ENCODE data around the gene TEX29. TPM values are rescaled to one million over a fixed set of nuclear protein-coding genes. Genes with fewer than 3 reads are reported as not detected.

The TEX29 gene
- total and polyA plus RNA-seq, 2 donors (not counting 1 experiment from before 2014, with no cell fraction given), result 0.66 to 0.86 TPM

- H2AFZ ChIP-seq (ENCODE audit: insufficient read depth, low read depth, low read length, poor library complexity, severe bottlenecking), result no peak overlapping the region
- no peak overlapping the region for H3K9ac ChIP-seq (ENCODE audit: low read length)
- H3K9me3 ChIP-seq (ENCODE audit: control extremely low read depth in 1 of 3, control insufficient read depth in 2 of 3, insufficient read depth in 1 of 3, low read length in 2 of 3), result peaks cover 0 to 3% (median 0%) of the 10 kb centered on the region in 3 donors
- CTCF ChIA-PET, result no interaction called here
- no peak overlapping the region for H3K4me3 ChIP-seq (ENCODE audit: control extremely low read depth in 1 of 5, extremely low read depth in 1 of 5, insufficient read depth in 1 of 5, low read depth in 2 of 5, low read length in 4 of 5)
- H3K27ac ChIP-seq (ENCODE audit: low read length in 2 of 2), result no peak overlapping the region
- H4K20me1 ChIP-seq (ENCODE audit: control insufficient read depth, insufficient read depth, low read length, poor library complexity, severe bottlenecking), result no peaks in the 10 kb centered on the region
- no peak for DNase-seq
- Mint-ChIP-seq H3K27me3 (peaks cover 33% of the 10 kb centered on the region), H3K27ac (no peak overlapping the region), H3K4me1 (no peaks in the 10 kb centered on the region), H3K9me3 (ENCODE audit: insufficient read depth) (no peaks in the 10 kb centered on the region), H3K4me3 (no peak overlapping the region)
- H3K4me1 ChIP-seq (ENCODE audit: control insufficient read depth in 2 of 2, insufficient read depth in 2 of 2, low read length in 2 of 2), result no peaks in the 10 kb centered on the region
- H3K4me2 ChIP-seq (replicated peaks; ENCODE audit: low read depth, low read length, poor library complexity, severe bottlenecking), result no peak overlapping the region
- no peaks in the 10 kb centered on the region for H3K27me3 ChIP-seq (replicated peaks in 1 of 4; ENCODE audit: control extremely low read depth in 1 of 4, control insufficient read depth in 3 of 4, insufficient read depth in 4 of 4, low read length in 3 of 4)
- whole genome bisulfite sequencing (ENCODE audit: insufficient coverage), result 35% methylated on average over 2 of the region's 2 CpGs
- intact Hi-C loops (cut with micrococcal nuclease), result no loop called here
- H3K79me2 ChIP-seq (ENCODE audit: control insufficient read depth, insufficient read depth, low read length), result no peaks in the 10 kb centered on the region
- ATAC-seq (ENCODE audit: low read depth), result no peak
- no peaks in the 10 kb centered on the region for H3K36me3 ChIP-seq (replicated peaks in 1 of 2; ENCODE audit: control extremely low read depth in 1 of 2, control insufficient read depth in 1 of 2, extremely low read depth in 1 of 2, insufficient read depth in 2 of 2, low read length in 1 of 2)
- POLR2A ChIA-PET, result no interaction called here
- TF ChIP-seq EZH2 (IDR thresholded peaks at IDR 0.05; ENCODE audit: borderline replicate concordance, insufficient read depth, low read depth, low read length, poor library complexity, severe bottlenecking) (no peak), CTCF (IDR thresholded peaks at IDR 0.05) (no peak)
Observed at GRCh38 chr13:111382411-111382810, 62.0 kb downstream of the TEX29 start.

- ChIA-PET POLR2A (no interaction called here), CTCF (no interaction called here)
- Histone ChIP-seq H3K27me3 (replicated peaks in 1 of 4; ENCODE audit: control extremely low read depth in 1 of 4, control insufficient read depth in 3 of 4, insufficient read depth in 4 of 4, low read length in 3 of 4) (no peaks in the 10 kb centered on the region), H3K9ac (ENCODE audit: low read length) (no peak overlapping the region), H2AFZ (ENCODE audit: insufficient read depth, low read depth, low read length, poor library complexity, severe bottlenecking) (no peak overlapping the region), H3K4me1 (ENCODE audit: control insufficient read depth in 2 of 2, insufficient read depth in 2 of 2, low read length in 2 of 2) (no peaks in the 10 kb centered on the region), H3K4me3 (ENCODE audit: control extremely low read depth in 1 of 5, extremely low read depth in 1 of 5, insufficient read depth in 1 of 5, low read depth in 2 of 5, low read length in 4 of 5) (no peak overlapping the region), H3K9me3 (ENCODE audit: control extremely low read depth in 1 of 3, control insufficient read depth in 2 of 3, insufficient read depth in 1 of 3, low read length in 2 of 3) (peaks cover 0 to 3% (median 0%) of the 10 kb centered on the region in 3 donors), H3K36me3 (replicated peaks in 1 of 2; ENCODE audit: control extremely low read depth in 1 of 2, control insufficient read depth in 1 of 2, extremely low read depth in 1 of 2, insufficient read depth in 2 of 2, low read length in 1 of 2) (no peaks in the 10 kb centered on the region), H3K27ac (ENCODE audit: low read length in 2 of 2) (no peak overlapping the region), H3K79me2 (ENCODE audit: control insufficient read depth, insufficient read depth, low read length) (no peaks in the 10 kb centered on the region), H4K20me1 (ENCODE audit: control insufficient read depth, insufficient read depth, low read length, poor library complexity, severe bottlenecking) (no peaks in the 10 kb centered on the region), H3K4me2 (replicated peaks; ENCODE audit: low read depth, low read length, poor library complexity, severe bottlenecking) (no peak overlapping the region)
- intact Hi-C loops (cut with micrococcal nuclease), result no loop called here
- no peak overlapping the region for H3K4me3 Mint-ChIP-seq
- H3K27ac Mint-ChIP-seq, result no peak overlapping the region
- H3K27me3 Mint-ChIP-seq, result peaks cover 37% of the 10 kb centered on the region
- TF ChIP-seq CTCF (IDR thresholded peaks at IDR 0.05) (no peak), EZH2 (IDR thresholded peaks at IDR 0.05; ENCODE audit: borderline replicate concordance, insufficient read depth, low read depth, low read length, poor library complexity, severe bottlenecking) (no peak)
- WGBS (ENCODE audit: insufficient coverage), result no CpG with 5 or more reads among the region's 2 CpGs
- ATAC-seq (ENCODE audit: low read depth) (no peak), DNase-seq (no peak)
- no peaks in the 10 kb centered on the region for H3K4me1 Mint-ChIP-seq
- no peaks in the 10 kb centered on the region for H3K9me3 Mint-ChIP-seq (ENCODE audit: insufficient read depth)
Observed at GRCh38 chr13:111382877-111383276, 62.4 kb downstream of the TEX29 start.
